RWPE1 (cell line): ENCODE measurements around the gene BRIP1.
"Not testable (repeated sequence)": the region's sequence is repeated elsewhere in the genome, so short reads cannot be mapped to it uniquely, and the experiment has no call there.

Experiments
- CTCF ChIA-PET: fragments of 350-600 bp; sonication (Branson Sonifier 250); formaldehyde crosslinking; extraction: SDS; loops from one replicate; lab custom pipeline; 2021; lab: Yijun Ruan, JAX
- POLR2A ChIA-PET: fragments of 400-600 bp; formaldehyde crosslinking; extraction: SDS; loops from one replicate; lab custom pipeline; 2020; ENCODE audit warnings: antibody characterized with exemption; ENCODE audit not compliant: low non-redundant PET; lab: Yijun Ruan, JAX
- DNase-seq: peaks from one replicate; pipeline ENCODE4 v3.0.0; 2012; ENCODE audit warnings: low spot score
- H3K27ac ChIP-seq: fragments of 450-650 bp; 2 replicates; pipeline ENCODE4 v1.5.1; 2017
- TF ChIP-seq, protein P1 (sequence below): fragments of 450-650 bp; conservative IDR thresholded peaks from 2 replicates; pipeline ENCODE4 v1.5.1; 2017; ENCODE audit warnings: low read depth, mild to moderate bottlenecking

The BRIP1 gene

DNA sequence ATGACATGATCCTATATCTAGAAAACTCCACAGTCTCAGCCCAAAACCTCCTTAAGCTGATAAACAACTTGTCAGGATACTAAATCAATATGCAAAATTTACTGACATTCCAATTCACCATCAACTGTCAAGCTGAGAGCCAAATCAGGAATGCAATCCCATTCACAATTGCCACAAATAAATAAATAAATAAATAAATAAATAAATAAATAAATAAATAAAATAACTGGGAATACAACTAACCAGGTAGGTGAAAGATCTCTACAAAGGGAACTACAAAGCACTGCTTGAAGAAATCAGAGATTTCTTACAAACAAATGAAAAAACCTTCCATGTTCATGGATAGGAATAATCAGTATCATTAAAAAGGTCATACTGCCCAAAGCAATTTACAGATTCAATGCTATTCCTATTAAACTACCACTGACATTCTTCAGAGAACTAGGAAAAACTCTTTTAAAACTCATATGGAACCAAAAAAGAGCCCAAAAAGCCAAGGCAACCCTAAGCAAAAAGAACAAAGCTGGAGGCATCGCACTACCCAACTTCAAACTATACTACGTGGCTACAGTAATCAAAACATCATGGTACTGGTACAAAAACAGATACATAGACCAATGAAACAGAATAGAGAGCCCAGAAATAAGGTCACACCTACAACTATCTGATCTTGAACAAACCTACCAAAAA is 37.7 kb downstream of the BRIP1 start:
- ChIA-PET CTCF (no interaction called here), POLR2A (no interaction called here)
- TF ChIP-seq, protein P1, sequence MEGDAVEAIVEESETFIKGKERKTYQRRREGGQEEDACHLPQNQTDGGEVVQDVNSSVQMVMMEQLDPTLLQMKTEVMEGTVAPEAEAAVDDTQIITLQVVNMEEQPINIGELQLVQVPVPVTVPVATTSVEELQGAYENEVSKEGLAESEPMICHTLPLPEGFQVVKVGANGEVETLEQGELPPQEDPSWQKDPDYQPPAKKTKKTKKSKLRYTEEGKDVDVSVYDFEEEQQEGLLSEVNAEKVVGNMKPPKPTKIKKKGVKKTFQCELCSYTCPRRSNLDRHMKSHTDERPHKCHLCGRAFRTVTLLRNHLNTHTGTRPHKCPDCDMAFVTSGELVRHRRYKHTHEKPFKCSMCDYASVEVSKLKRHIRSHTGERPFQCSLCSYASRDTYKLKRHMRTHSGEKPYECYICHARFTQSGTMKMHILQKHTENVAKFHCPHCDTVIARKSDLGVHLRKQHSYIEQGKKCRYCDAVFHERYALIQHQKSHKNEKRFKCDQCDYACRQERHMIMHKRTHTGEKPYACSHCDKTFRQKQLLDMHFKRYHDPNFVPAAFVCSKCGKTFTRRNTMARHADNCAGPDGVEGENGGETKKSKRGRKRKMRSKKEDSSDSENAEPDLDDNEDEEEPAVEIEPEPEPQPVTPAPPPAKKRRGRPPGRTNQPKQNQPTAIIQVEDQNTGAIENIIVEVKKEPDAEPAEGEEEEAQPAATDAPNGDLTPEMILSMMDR: no peak
- H3K27ac ChIP-seq: no peak overlapping the region
- no peak for DNase-seq

DNA sequence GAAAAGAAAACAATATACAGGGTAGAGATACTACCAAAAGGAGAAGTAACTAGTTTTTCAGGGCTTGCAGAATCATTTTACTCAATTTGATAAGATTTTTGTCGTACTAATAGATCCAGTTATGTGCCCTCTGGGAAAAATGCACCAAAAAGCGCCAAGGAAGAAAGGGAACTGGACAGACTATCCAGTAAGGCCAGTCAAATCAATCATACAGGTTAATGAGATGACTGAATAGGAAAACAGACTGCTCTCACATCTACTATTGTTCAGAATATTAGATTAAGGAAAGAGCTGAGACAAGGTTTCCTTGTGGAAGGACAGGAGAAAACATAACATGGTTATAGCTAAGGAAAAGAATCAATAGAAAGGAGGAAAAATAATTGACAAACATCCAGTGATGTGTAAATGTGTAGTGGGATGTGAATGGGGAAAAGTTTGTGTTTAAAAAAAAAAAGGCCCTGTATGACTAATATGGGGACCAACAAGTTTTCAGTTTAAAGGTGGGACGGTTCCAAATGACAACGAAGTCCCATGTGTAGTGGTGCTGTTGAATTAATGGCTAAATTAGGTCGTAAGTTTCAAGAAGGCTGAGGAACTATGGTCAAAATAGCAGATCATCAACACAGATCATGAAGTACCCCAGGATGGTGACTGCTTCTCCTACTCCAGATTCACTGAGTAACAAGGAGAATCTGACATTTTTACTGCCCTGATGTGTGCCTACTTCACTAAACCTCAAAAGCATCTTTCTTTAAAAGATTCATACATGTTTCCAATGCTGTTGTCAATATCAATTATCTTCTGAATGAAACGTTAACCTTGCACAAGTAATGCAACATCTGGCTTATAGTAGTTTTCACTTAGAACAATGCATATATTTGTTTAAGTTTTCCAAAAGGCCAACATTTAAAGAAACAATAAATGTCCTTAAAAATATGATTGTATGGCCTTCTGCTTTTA is 40.7 kb downstream of the BRIP1 start:
- POLR2A ChIA-PET: no interaction called here
- no peak for DNase-seq
- no peak overlapping the region for H3K27ac ChIP-seq
- CTCF ChIA-PET: interaction anchor here (0.7 kb wide), 1 partner anchor 41 kb away, joined by 4 read pairs; no protein-coding TSS in a partner anchor
- TF ChIP-seq, protein P1: no peak

DNA sequence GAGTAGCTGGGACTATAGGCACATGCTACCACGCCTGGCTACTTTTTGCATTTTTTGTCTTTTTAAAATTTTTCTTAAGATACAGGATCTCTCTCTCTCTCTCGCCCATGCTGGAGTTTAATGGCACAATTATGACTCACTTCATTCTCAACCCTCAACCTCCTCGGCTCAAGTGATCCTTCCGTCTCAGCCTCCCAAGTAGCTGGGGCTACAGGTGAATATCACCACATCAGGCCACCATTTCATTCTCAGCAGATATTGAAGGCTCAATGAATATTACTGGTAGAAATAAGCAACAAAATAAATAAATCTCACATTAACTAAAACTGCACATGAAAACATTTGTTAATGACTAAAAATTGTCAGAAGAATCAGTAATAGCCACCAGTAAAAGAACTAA is 41.7 kb downstream of the BRIP1 start:
- H3K27ac ChIP-seq: no peak overlapping the region
- TF ChIP-seq, protein P1: no peak
- ChIA-PET POLR2A (no interaction called here), CTCF (interaction anchor here (0.6 kb wide), 1 partner anchor 355 kb away, joined by 7 read pairs; no protein-coding TSS in a partner anchor)
- no peak for DNase-seq

DNA sequence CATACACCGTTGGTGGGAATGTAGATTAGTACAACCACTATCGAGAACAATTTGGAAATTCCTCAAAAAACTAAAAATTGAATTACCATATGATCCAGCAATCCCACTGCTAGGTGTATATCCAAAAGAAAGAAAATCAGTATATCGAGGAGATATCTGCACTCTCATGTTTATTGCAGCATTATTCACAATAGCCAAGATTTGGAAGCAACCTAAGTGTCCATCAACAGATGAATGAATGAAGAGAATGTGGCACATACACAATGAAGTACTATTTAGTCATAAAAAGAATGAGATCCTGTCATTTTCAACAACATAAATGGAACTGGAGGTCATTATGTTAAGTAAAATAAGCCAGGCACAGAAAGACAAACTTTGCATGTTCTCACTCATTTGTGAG is 44.1 kb downstream of the BRIP1 start:
- DNase-seq, H3K27ac ChIP-seq, POLR2A ChIA-PET: not testable (repeated sequence)
- CTCF ChIA-PET: interaction anchor here (0.7 kb wide), 1 partner anchor 13 kb away, joined by 3 read pairs; no protein-coding TSS in a partner anchor

DNA sequence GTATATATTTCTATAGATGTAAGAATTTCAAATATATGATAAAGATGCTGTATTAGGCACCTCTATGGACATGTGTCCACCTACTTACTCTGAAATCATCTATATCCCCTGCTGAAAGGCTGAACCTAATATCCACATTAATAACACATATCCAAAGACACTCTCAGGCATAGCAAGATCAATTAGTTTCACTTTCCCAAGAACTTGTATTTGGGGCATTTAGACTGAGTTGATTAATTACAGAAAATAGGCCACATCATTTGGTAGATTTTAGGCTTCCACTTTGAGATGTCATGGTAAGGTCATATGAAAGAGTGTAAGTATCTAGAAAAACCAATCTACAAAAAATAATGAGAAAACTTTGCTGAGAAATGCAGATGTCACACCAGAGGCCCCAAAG is 45.1 kb downstream of the BRIP1 start:
- POLR2A ChIA-PET: no interaction called here
- CTCF ChIA-PET: interaction anchor here (0.7 kb wide), 2 partner anchors 14 to 91 kb away, joined by 3 to 6 read pairs; no protein-coding TSS in a partner anchor
- no peak for DNase-seq

DNA sequence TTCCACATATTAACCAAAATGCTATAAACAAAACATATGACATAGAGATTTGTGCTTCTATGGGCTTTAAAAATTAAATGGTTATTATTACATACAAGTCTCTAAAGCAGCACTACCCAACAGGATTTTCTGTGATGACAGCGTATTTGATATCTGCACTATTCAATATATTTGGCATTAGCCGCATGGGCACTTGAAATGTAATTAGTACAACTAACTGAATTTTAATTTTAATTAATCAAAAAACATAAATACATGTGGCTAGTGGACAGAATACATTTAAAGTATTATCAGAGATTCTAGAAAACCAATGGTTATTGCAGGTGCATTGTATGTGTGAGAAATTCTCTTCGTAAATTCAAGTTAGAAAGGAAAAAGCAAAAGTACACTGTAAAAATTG is 45.9 kb downstream of the BRIP1 start:
- POLR2A ChIA-PET: no interaction called here
- no peak overlapping the region for H3K27ac ChIP-seq

More for the DNA sequence above, 45.1 kb downstream of the BRIP1 start:
- H3K27ac ChIP-seq: no peak overlapping the region
- TF ChIP-seq, protein P1: no peak

More for the DNA sequence above, 45.9 kb downstream of the BRIP1 start:
- CTCF ChIA-PET: no interaction called here
- TF ChIP-seq, protein P1: no peak
- DNase-seq: no peak
